HepG2 (cell line): ENCODE measurements around the gene GRIK2. TPM values are rescaled to one million over a fixed set of nuclear protein-coding genes. Genes with fewer than 3 reads are reported as not detected.

Experiments used
- ATAC-seq: fragments of 200-7000 bp; cut with Tn5 transposase; 3 replicates; pipeline ENCODE4 v1.9.1; 2020; ENCODE audit warnings: mild to moderate bottlenecking, moderate library complexity
- BruUV-seq: library from RNA; stranded (reverse); fragments of 400-500 nt; replicated peaks from 2 replicates; lab custom pipeline; 2021; lab: Mats Ljungman, UMichigan
- CTCF ChIA-PET: fragments of 300-600 bp; formaldehyde crosslinking; extraction: SDS; loops from one replicate; lab custom pipeline; 2021; ENCODE audit warnings: low total read pairs, inconsistent platforms, low intra/inter-chr PET ratio; lab: Yijun Ruan, JAX
- POLR2A ChIA-PET: fragments of 350-600 bp; sonication (Branson Sonifier 250); formaldehyde crosslinking; loops from one replicate; lab custom pipeline; 2020; ENCODE audit warnings: antibody characterized with exemption, inconsistent platforms; lab: Yijun Ruan, JAX
- DNase-seq: peaks from one replicate; pipeline ENCODE4 v3.0.0-alpha.2; 2015; ENCODE audit warnings: low spot score
- FAIRE-seq: peaks from 3 replicates; lab custom pipeline; 2011; peaks lifted over from hg19 to GRCh38; lab: Jason Lieb, UNC
- H2AFZ ChIP-seq: one replicate; pipeline ENCODE4 v1.6.1; 2011; ENCODE audit warnings: low read length, inconsistent platforms
- H3K27ac ChIP-seq: fragments of 300-600 bp; 3 replicates; pipeline ENCODE4 v1.8.0; 2011; ENCODE audit warnings: mixed run types, mild to moderate bottlenecking, mixed read lengths, low read length, inconsistent platforms; ENCODE audit not compliant: insufficient read depth; ENCODE audit errors: extremely low read length
- H3K27me3 ChIP-seq, 2 experiments: fragments of 200-600 bp in 1 of 2; 2 replicates in 1 of 2; 3 replicates in 1 of 2; pipeline versions ENCODE4 v1.6.0 to v1.8.0; 2011; ENCODE audit warnings: low read length in 2 of 2, mild to moderate bottlenecking in 2 of 2, moderate library complexity in 2 of 2, inconsistent platforms in 1 of 2; ENCODE audit not compliant: insufficient read depth in 2 of 2, control insufficient read depth in 1 of 2
- H3K36me3 ChIP-seq, 2 experiments: fragments of 200-600 bp in 1 of 2; replicated peaks in 1 of 2; 2 replicates in 1 of 2; 3 replicates in 1 of 2; pipeline versions ENCODE4 v1.5.1 to v1.8.0; 2011; ENCODE audit warnings: low read length in 2 of 2, inconsistent platforms in 1 of 2; ENCODE audit not compliant: insufficient read depth in 2 of 2, control insufficient read depth in 1 of 2
- H3K4me1 ChIP-seq: 2 replicates; pipeline ENCODE4 v1.5.1; 2012; ENCODE audit warnings: low read length, inconsistent platforms; ENCODE audit not compliant: insufficient read depth
- H3K4me2 ChIP-seq: 2 replicates; pipeline ENCODE4 v1.6.0; 2011; ENCODE audit warnings: low read depth, low read length, inconsistent platforms
- H3K4me3 ChIP-seq, 3 experiments: fragments of 200-600 bp in 1 of 3; sonication (generic), shearing (Covaris generic) in 1 of 3; replicated peaks in 1 of 3; 2 replicates each; pipeline ENCODE4 v1.5.1; 2011 to 2016; ENCODE audit warnings: low read length in 3 of 3, inconsistent platforms in 2 of 3, low read depth in 2 of 3, mild to moderate bottlenecking in 2 of 3, control low read depth in 1 of 3, mixed read lengths in 1 of 3; ENCODE audit not compliant: insufficient read depth in 1 of 3
- H3K79me2 ChIP-seq: one replicate; pipeline ENCODE4 v1.6.1; 2011; ENCODE audit warnings: low read length, inconsistent platforms; ENCODE audit not compliant: insufficient read depth
- H3K9ac ChIP-seq: 2 replicates; pipeline ENCODE4 v1.6.0; 2011; ENCODE audit warnings: mild to moderate bottlenecking, low read depth, low read length, inconsistent platforms; ENCODE audit not compliant: insufficient read depth
- H3K9me3 ChIP-seq: 2 replicates; pipeline ENCODE4 v1.5.1; 2012; ENCODE audit warnings: mild to moderate bottlenecking, low read length
- H4K20me1 ChIP-seq: 2 replicates; pipeline ENCODE4 v1.6.0; 2011; ENCODE audit warnings: inconsistent platforms, mild to moderate bottlenecking, low read length, moderate library complexity; ENCODE audit not compliant: insufficient read depth
- FOXO4 ChIP-seq: sonication (generic); formaldehyde crosslinking; conservative IDR thresholded peaks from 2 replicates; pipeline ENCODE4 v1.8.1; 2023; ENCODE audit warnings: missing genetic modification reagents
- KAT8 ChIP-seq: IDR thresholded peaks from 2 replicates; pipeline ENCODE4 v1.6.1; 2016; ENCODE audit warnings: missing genetic modification reagents, missing compliant biosample characterization
- SCMH1 ChIP-seq: sonication (generic); formaldehyde crosslinking; IDR thresholded peaks from 2 replicates; pipeline ENCODE4 v1.9.0; 2021; ENCODE audit warnings: missing genetic modification reagents, mild to moderate bottlenecking, borderline replicate concordance
- ZNF253 ChIP-seq: sonication (generic); formaldehyde crosslinking; IDR thresholded peaks from 2 replicates; pipeline ENCODE4 v1.8.0; 2022; ENCODE audit warnings: mild to moderate bottlenecking, missing genetic modification reagents, borderline replicate concordance
- ZNF282 ChIP-seq: fragments of 450-650 bp; IDR thresholded peaks from 2 replicates; pipeline ENCODE4 v1.6.1; 2018; ENCODE audit not compliant: partially characterized antibody
- ZNF432 ChIP-seq: sonication (generic); formaldehyde crosslinking; IDR thresholded peaks from 2 replicates; pipeline ENCODE4 v1.5.0; 2020; ENCODE audit warnings: missing genetic modification reagents, mild to moderate bottlenecking, borderline replicate concordance
- ZNF446 ChIP-seq: sonication (generic); formaldehyde crosslinking; IDR thresholded peaks from 2 replicates; pipeline ENCODE4 v1.5.0; 2020; ENCODE audit warnings: mild to moderate bottlenecking, missing genetic modification reagents
- ZNF460 ChIP-seq: sonication (generic); formaldehyde crosslinking; IDR thresholded peaks from 2 replicates; pipeline ENCODE4 v1.5.1; 2020; ENCODE audit warnings: missing genetic modification reagents, mild to moderate bottlenecking, borderline replicate concordance
- ZNF883 ChIP-seq: sonication (generic); formaldehyde crosslinking; IDR thresholded peaks from 2 replicates; pipeline ENCODE4 v1.5.1; 2020; ENCODE audit warnings: mild to moderate bottlenecking, missing genetic modification reagents; ENCODE audit errors: not compliant biosample characterization
- WGBS: methylation state at CpG from one replicate; pipeline ENCODE4 v1.1.6; 2017; ENCODE audit warnings: low lambda C conversion rate; 5-methylcytosine and 5-hydroxymethylcytosine counted together
- in situ Hi-C: cut with HindIII; loops from 2 replicates; pipeline ENCODE4 v1.10.0; 2017; ENCODE audit warnings: low pct_unique_long_range_greater_than_20kb; ENCODE audit not compliant: extremely low pct_ligation_motif_present
- intact Hi-C: fragments of 100-400 bp; cut with micrococcal nuclease; formaldehyde crosslinking; loops from one replicate; pipeline ENCODE4 v1.10.0; 2022; ENCODE audit not compliant: unreplicated experiment
- polyA plus RNA-seq, 8 experiments: library from polyadenylated mRNA; depleted of rRNA in 3 of 8; stranded (reverse) in 7 of 8; unstranded in 1 of 8; fragments of >200 nt; fragmentation: Illumina TruSeq in 4 of 8; extraction: Trizol in 4 of 8; gene quantifications; 2 replicates each; pipeline versions ENCODE4 v1.2.1 to v1.2.3, GENCODE V29; 2011 to 2016; ENCODE audit warnings: low read depth in 4 of 8, missing spikeins in 1 of 8, mixed read lengths in 1 of 8; ENCODE audit not compliant: insufficient read depth in 1 of 8
- total RNA-seq, 5 experiments: library from RNA; depleted of rRNA; stranded (reverse); fragments of >200 nt; fragmentation: Illumina TruSeq; extraction: Trizol; gene quantifications; 2 replicates each; pipeline ENCODE4 v1.2.3, GENCODE V29; 2016; ENCODE audit warnings: low read depth in 1 of 5

The GRIK2 gene
- total and polyA plus RNA-seq, 2 of the 13 experiments (the other 11 are each of a cell fraction or from before 2014, with no cell fraction given) = not detected

DNA sequence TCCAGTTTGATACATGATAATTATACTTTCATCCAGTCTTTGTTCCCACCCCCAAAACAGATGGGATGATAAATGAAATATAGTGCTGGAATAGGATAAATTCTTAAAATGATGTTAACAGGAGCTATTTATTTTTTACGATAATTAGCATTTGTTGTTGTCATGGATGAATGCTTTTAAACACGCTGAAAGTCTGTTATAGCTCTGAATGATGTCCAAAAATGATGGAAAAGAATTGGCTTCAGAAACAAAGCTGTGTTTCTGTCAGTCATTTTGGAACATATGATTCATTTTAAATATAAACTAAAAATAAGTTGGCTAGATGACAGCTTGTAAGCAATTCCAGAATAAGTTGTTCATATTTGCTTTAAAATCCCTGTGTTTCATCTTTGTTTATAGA lies 237.4 kb downstream of the GRIK2 start:
- Histone ChIP-seq H3K4me3 (no peak overlapping the region), H2AFZ (no peak overlapping the region), H3K27ac (no peak overlapping the region), H3K4me2 (no peak overlapping the region), H3K4me1 (no peaks in the 10 kb centered on the region), H3K36me3 (no peaks in the 10 kb centered on the region), H3K27me3 (no peaks in the 10 kb centered on the region), H3K9ac (no peak overlapping the region), H4K20me1 (no peaks in the 10 kb centered on the region), H3K9me3 (no peaks in the 10 kb centered on the region), H3K79me2 (no peaks in the 10 kb centered on the region)
- 2% methylated on average over 2 of the region's 2 CpGs for WGBS
- CTCF ChIA-PET = no interaction called here
- DNase-seq (no peak), ATAC-seq (no peak), FAIRE-seq (no peak)
- BruUV-seq = no TSS peak
- intact Hi-C loops (no loop called here), in situ Hi-C loops (no loop called here)
- POLR2A ChIA-PET = no interaction called here
- TF ChIP-seq ZNF446 (no peak), FOXO4 (CRISPR knock-in tag) (no peak), SCMH1 (CRISPR knock-in tag) (no peak), KAT8 (CRISPR knock-in tag) (no peak), ZNF432 (CRISPR knock-in tag) (no peak), ZNF282 (no peak), ZNF253 (CRISPR knock-in tag) (no peak), ZNF883 (no peak), ZNF460 (no peak)
